Tracheal epithelial cell (primary cell): Measurements from ENCODE around the gene SENP3. TPM values are rescaled to one million over a fixed set of nuclear protein-coding genes. Genes with fewer than 3 reads are reported as not detected.

Experiments
- total RNA-seq: library from RNA; depleted of rRNA; stranded (reverse); fragments of >200 nt; gene quantifications from 2 replicates; pipeline ENCODE4 v1.2.1, GENCODE V29; 2014

SENP3 gene
- 102 and 137 TPM in 2 replicates for total RNA-seq

DNA sequence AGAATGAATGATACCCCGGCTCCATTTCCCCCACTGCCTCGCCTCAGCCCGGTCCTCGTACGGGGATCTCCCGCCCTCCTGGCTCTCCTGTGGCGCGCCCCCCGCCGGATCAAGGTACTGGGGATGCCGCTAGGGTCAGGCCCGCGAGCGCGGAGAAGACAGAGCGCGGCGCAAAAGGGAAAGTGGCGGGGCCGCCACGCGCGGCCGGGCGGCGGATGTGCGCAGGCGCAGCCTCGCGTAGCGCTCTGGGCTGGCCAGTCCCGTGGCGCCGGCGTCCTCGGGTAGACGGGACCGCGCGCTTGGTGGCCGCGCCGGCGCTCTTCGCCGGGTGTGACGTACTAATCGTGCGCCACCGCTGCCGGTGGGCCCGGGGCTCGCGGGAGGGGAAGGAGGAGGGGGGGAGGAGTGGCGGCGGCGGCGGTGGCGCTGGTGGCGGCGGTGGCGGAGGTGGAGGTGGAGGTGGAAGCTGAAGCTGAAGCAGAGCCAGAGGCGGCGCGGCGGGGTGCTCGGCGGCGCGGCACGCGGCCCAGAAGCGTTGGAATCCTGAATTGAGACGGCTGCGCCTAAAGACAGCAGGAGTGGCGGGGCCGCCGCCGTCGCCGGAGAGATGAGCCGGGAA lies at the start of gene SENP3:
Gene SENP3, plus strand, starts transcription at position 331 of the 619 bp plus-strand sequence. CDS start 1,158 bp downstream, outside the sequence.

DNA sequence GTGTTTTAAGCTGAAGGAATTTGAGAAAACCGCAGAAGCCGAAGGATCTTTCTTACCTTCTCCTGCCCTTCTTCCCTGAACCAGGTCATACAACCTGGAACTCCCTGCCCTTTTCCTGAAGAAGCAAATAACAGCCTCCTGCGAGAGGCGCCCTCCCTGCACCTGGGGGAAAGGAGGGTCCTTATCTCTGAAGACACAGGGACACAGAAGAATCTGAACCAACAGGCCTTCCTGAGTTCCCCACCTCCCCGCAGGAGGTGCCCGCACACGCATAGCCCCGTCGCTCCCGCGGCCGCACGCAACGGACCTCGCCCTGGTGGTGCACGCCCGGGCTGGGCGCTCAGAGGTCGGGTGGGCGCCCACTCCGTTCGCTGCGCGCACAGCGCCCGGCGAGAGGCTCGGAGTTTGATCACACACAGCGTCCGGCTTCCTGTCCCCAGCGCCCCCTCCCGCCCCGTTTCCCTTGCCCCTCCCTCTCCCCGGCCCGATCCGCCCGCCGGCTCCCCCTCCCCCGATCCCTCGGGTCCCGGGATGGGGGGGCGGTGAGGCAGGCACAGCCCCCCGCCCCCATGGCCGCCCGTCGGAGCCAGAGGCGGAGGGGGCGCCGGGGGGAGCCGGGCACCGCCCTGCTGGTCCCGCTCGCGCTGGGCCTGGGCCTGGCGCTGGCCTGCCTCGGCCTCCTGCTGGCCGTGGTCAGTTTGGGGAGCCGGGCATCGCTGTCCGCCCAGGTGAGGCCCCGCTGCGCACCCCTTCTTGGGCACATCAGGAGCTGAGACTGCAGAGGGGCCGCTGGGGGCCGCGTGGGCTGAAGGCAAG lies 12.9 kb upstream of the SENP3 start, which contains the start of gene TNFSF12:
Gene TNFSF12, plus strand, starts transcription at position 474 of the 816 bp plus-strand sequence. Its CDS starts 96 bp downstream, at position 570.

GRCh38 chr17:7558544-7559319 lies 3.0 kb upstream of the SENP3 start, which contains the start of gene TNFSF13:
Gene TNFSF13, plus strand, starts transcription at chr17:7558750. Its CDS starts 290 bp downstream, at chr17:7559040.

GRCh38 chr17:7579001-7579833 lies 17.5 kb downstream of the SENP3 start, which contains the start of gene CD68:
Gene CD68, plus strand, starts transcription at chr17:7579638. Its CDS starts 40 bp downstream, at chr17:7579678.

DNA sequence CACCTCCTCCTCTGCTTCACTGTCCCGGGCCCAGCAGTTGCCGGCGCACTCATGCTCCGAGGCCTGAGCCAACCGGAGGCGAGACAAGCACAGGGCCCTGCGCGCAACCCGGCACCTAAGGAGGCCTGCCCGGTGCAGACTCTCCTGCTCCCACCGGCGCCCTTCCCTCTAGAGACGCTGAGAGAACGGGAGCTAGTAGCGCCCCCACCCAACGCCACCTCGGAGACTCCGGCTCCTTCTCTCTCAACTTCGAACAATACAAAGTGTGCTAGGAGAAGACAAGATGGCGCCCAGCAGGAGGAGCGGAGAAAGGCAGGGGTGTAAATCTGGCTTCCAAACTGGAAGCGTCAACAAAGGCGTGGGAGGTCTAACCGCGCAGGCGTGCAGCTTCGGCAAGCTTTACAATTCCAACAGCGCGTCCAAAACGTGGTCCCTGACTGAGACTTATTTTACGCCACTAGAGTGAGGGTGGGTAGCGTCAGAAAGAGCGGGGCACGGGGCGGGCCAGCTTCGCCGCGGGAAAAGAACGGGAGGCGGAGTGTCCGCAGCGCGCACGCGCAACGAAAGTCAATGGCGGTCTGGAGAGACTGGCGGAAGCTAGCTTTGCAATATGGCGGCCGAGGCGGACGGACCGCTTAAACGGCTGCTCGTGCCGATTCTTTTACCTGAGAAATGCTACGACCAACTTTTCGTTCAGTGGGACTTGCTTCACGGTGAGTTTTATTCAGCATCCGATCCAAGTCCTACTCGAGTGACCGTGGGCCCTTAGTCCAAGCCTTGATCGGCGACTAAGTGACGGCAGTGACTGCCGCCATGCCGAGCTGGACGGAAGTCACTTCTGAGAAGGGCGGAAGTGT lies 21.8 kb downstream of the SENP3 start, which contains the start of gene MPDU1:
Gene MPDU1, plus strand, starts transcription at position 600 of the 857 bp plus-strand sequence. Its CDS starts 11 bp downstream, at position 611.

DNA sequence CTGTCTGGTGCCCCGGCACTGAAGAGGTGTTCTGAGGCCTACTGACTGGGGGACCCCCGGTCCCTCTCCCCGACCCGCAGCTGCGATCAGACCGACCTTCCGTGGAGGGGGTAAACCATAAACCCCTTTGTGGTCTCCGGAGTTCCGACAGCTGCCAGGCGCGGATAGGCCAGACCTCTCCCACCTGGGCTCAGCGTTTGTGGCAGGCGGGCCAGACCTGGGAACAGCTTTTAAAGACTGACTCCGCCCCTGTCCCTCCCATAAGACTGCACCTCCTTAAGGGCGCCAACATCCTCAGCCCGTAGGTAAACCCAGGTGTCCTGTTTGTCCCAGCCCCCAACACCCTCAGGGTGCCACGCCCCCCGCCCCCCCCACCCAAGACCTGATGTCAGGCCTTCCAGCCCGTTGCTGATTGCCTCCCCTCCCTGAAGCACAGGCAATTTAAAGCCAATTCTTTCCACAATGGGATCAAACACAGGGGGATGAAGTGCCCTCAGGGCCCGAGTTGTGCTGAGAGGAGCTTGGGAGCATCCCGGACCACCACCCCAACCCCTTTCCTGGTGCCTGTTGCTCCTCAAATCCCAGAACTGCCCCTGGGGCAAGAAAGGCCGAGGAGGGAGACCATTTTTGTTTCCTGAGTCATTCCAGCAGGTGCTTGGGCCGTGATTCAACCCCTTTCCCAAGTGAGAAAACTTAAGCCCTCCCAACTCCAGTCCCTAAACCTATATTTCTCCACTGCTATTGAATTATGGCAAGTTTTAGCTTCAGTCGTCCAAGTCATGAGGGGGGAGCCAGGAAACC lies 28.4 kb downstream of the SENP3 start, which contains the start of gene SOX15:
Gene SOX15, minus strand, starts transcription at position 204 of the 801 bp plus-strand sequence. CDS start 418 bp downstream, outside the sequence.

GRCh38 chr17:7614425-7615264 lies 52.9 kb downstream of the SENP3 start, which contains the start of gene FXR2:
Gene FXR2, minus strand, starts transcription at chr17:7614897. Its CDS starts 365 bp downstream, at chr17:7614532.

Other genes starting within 250 kb of the SENP3 start
- gene GPS2, start 246.6 kb upstream of the SENP3 start, total RNA-seq, result 32.2 and 33.7 TPM in 2 replicates
- 14.5 and 17.6 TPM in 2 replicates for gene NEURL4, start 232.6 kb upstream of the SENP3 start, total RNA-seq
- gene ACAP1, start 225.4 kb upstream of the SENP3 start, total RNA-seq, result 0.21 and 1.9 TPM in 2 replicates
- 28.1 and 54.0 TPM in 2 replicates for gene KCTD11, start 209.8 kb upstream of the SENP3 start, total RNA-seq
- gene TMEM95, start 206.8 kb upstream of the SENP3 start, total RNA-seq, result not detected in 2 replicates
- 9.9 and 11.9 TPM in 2 replicates for gene TNK1, start 180.8 kb upstream of the SENP3 start, total RNA-seq
- gene PLSCR3, start 167.4 kb upstream of the SENP3 start, total RNA-seq, result 15.8 and 35.2 TPM in 2 replicates
- 125 and 144 TPM in 2 replicates for gene TMEM256, start 157.8 kb upstream of the SENP3 start, total RNA-seq
- 1.9 TPM in 2 replicates for gene NLGN2, start 154.1 kb upstream of the SENP3 start, total RNA-seq
- not detected in 2 replicates for gene SPEM1, start 141.6 kb upstream of the SENP3 start, total RNA-seq
- gene SPEM2, start 136.3 kb upstream of the SENP3 start, total RNA-seq, result not detected in 2 replicates
- not detected in 2 replicates for gene SPEM3, start 133.1 kb upstream of the SENP3 start, total RNA-seq
- 13.4 and 28.7 TPM in 2 replicates for gene TMEM102, start 126.5 kb upstream of the SENP3 start, total RNA-seq
- gene FGF11, start 122.4 kb upstream of the SENP3 start, total RNA-seq, result 23.7 and 32.8 TPM in 2 replicates
- gene CHRNB1, start 116.9 kb upstream of the SENP3 start, total RNA-seq, result 6.2 and 8.7 TPM in 2 replicates
- gene ZBTB4, start 82.3 kb upstream of the SENP3 start, total RNA-seq, result 16.4 and 22.4 TPM in 2 replicates
- not detected in 2 replicates for gene SLC35G6, start 80.5 kb upstream of the SENP3 start, total RNA-seq
- gene POLR2A, start 77.6 kb upstream of the SENP3 start, total RNA-seq, result 40.7 and 46.7 TPM in 2 replicates
- 2.2 and 4.0 TPM in 2 replicates for gene TNFSF12, start 12.9 kb upstream of the SENP3 start, total RNA-seq
- 5.3 and 8.2 TPM in 2 replicates for gene TNFSF13, start 3.2 kb upstream of the SENP3 start, total RNA-seq
- 12.8 and 21.3 TPM in 2 replicates for gene CD68, start 17.7 kb downstream of the SENP3 start, total RNA-seq
- 92.1 and 93.3 TPM in 2 replicates for gene MPDU1, start 21.9 kb downstream of the SENP3 start, total RNA-seq
- 30.6 and 59.9 TPM in 2 replicates for gene SOX15, start 28.2 kb downstream of the SENP3 start, total RNA-seq
- gene FXR2, start 53.0 kb downstream of the SENP3 start, total RNA-seq, result 42.8 and 59.8 TPM in 2 replicates
- 24.9 and 27.0 TPM in 2 replicates for gene SAT2, start 65.9 kb downstream of the SENP3 start, total RNA-seq
- 0.43 and 0.48 TPM in 2 replicates for gene SHBG, start 68.2 kb downstream of the SENP3 start, total RNA-seq
- gene ATP1B2, start 89.0 kb downstream of the SENP3 start, total RNA-seq, result not detected in 2 replicates
- 15.8 and 23.1 TPM in 2 replicates for gene TP53, start 125.6 kb downstream of the SENP3 start, total RNA-seq
- 4.6 and 4.7 TPM in 2 replicates for gene WRAP53, start 126.6 kb downstream of the SENP3 start, total RNA-seq
- 0.48 TPM in 1 of 2 replicates, not detected in the other for gene EFNB3, start 143.3 kb downstream of the SENP3 start, total RNA-seq
- 0.21 TPM in 1 of 2 replicates, not detected in the other for gene DNAH2, start 155.8 kb downstream of the SENP3 start, total RNA-seq